ENCODE data around the gene NR3C2.
A peak's percentile ranks its signal among the peaks of the same experiment; 100 is the strongest.

The NR3C2 gene

GRCh38 chr4:148441986-148442831 is at the start of gene NR3C2:
NR3C2 (minus strand) TSS chr4:148442414.
- DNase-seq (ENCODE audit: low spot score) = peak; percentile 99

DNA sequence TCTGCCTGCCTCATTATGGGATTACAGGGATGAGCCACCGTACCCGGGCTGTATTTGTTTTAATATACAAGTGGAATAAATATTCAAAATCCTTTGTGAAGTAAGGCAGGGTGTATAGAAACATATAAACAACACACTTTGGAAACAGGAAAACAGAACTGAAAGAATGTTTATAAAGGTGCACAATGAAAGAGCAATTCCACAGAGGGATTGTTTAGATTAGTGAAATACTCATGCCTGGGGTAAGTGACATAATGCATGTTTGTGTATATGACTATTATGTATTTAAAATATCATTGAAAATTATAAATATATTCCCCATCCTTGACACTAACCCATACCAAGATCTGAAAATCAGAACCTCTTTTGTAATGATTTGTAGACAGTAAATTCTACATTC is 45.0 kb upstream of the NR3C2 start:
- no peak for DNase-seq (ENCODE audit: low spot score)

- DNase-seq (ENCODE audit: low spot score) = no peak
Observed at GRCh38 chr4:148481636-148482035, 39.4 kb upstream of the NR3C2 start.

GRCh38 chr4:148477276-148477675 is 35.1 kb upstream of the NR3C2 start:
- no peak for DNase-seq (ENCODE audit: low spot score)

DNA sequence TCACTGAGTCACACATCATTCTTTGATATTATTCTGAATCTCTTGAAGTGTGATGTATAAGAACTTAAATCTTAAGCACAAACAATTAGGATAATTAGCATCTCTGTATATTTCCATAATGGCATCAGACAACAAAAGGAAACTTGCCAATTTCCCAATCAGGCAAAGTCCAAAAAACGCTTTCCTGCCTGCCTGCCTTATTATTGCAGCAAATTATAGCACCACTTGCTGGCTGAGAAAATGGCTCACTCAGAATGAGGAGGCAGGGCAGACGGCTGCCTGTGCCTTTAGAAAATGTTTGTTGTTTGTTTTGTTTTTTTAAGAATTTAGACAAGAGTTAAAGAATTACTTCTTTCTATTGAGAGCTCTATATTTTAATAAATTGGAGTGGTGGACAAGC is 27.7 kb upstream of the NR3C2 start:
- DNase-seq (ENCODE audit: low spot score) = peak; percentile 1

DNA sequence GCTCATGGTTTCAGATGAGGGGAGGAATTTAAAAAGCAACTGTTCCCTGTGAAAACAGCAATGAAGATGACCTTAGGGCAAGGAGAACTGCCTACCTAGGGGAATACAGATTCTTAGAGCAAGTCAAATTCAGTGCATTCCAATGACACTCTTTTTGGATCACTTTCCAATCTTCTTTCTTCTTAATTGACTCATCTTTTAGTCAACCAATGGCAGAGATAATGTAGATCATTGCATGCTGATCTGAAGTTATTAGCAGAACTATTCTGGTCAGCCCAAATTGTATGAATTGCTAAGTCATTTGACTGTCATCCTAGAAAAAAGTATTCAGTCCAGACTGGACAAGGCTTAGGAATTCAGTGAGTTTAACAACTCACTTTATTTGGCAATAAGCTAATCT is 12.6 kb upstream of the NR3C2 start:
- DNase-seq (ENCODE audit: low spot score) = no peak

DNA sequence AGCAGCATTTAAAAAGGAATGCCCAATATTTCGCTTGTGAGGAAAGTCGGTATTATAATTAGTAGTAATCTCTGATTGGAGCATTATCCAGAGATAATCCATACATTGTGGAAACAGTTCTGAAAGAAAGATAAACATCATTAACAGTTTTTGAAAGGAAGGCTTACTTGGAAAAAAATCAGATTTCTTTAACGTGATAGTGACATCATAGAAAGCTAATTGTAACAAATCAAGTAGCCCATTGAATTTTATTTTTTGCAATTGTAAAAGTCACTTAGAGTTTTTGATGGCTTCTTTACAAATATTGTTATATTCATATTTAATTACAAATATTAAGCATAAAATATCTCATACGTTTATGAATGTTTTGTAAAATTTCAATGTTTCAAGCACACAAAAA is 11.6 kb upstream of the NR3C2 start:
- DNase-seq (ENCODE audit: low spot score) = no peak

DNA sequence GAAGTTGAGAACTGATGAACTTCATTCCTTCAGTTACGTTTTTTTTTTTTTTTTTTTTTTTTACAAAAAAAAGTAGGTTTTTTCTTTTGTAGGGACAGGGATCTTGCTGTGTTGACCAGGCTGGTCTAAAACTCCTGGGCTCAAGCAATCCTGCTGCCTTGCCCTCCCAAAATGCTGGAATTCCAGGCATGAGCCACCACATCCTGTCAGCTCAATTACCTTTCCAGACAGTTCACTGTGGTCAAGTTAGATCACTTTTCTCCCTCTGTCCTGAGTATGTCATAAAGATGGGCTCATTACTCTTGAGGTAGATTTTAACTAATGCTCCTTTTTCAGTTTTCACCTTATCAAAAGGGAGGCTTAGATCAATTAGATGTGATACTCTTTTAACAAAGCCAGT is 10.8 kb upstream of the NR3C2 start:
- no peak for DNase-seq (ENCODE audit: low spot score)

DNA sequence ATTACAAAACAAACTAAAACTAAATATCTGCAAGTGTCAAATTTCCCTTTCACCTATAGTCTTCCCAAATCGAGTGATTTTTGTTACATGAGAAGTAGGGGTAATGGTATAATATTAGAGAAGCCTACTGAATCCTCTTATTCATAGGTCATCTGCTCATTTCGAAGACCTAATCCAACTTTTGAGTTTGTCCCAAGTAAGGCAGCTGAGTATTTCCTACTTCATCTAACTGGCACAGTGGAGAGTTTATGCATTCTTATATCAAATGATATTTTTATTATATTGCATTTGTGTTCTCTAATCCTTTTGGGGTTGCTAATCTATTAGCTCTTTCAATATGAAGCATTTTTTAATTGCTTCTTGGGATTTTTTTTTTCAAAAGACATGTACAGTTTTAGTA is 7.7 kb upstream of the NR3C2 start:
- no peak for DNase-seq (ENCODE audit: low spot score)

GRCh38 chr4:148448141-148448540 is 5.9 kb upstream of the NR3C2 start:
- DNase-seq (ENCODE audit: low spot score) = no peak

DNA sequence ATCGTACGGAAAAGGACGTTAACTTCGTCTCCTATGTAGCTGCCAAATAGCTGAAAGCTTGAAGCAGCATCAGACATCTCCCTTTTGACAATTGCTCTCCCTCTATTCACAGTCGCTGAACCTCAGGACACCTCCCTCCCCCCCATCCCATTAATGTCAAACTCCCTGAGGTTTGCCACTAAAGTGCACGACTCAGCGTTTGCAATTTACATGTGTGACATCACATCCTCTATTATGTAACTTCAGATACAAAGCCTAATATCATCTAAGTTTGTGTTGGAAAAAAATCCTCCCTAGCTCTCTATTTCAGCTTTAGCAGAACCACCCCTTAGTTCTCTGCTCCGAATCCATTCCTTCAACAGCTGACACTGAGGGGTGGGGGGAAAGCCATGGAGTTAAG is 5.5 kb upstream of the NR3C2 start:
- peak; percentile 32 for DNase-seq (ENCODE audit: low spot score)

DNA sequence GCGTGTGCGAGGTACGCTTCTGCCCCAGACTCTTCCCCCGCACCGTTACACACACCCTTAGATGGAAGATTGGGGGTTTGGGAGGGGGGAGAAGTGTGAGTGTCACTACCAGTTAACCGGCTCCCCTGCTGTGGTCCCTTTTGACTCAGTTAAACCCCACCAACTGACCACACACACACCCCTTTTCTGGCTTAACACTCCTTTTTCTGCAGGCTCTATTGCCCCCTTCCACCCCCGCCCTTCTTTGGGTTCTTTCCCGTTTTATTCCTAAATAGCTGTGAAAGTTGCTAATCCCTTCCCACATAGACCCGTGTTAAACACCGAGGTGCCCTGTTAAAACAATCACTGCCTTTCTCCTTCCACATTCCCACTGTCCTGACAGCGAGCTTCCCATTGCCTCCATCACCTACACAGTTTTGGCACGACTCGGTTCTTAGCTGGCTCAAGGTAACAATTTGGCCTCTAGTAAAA is 3.7 kb upstream of the NR3C2 start:
- peak; percentile 62 for DNase-seq (ENCODE audit: low spot score)

- DNase-seq (ENCODE audit: low spot score) = peak; percentile 41
Observed at GRCh38 chr4:148445071-148445859, 3.1 kb upstream of the NR3C2 start.

DNA sequence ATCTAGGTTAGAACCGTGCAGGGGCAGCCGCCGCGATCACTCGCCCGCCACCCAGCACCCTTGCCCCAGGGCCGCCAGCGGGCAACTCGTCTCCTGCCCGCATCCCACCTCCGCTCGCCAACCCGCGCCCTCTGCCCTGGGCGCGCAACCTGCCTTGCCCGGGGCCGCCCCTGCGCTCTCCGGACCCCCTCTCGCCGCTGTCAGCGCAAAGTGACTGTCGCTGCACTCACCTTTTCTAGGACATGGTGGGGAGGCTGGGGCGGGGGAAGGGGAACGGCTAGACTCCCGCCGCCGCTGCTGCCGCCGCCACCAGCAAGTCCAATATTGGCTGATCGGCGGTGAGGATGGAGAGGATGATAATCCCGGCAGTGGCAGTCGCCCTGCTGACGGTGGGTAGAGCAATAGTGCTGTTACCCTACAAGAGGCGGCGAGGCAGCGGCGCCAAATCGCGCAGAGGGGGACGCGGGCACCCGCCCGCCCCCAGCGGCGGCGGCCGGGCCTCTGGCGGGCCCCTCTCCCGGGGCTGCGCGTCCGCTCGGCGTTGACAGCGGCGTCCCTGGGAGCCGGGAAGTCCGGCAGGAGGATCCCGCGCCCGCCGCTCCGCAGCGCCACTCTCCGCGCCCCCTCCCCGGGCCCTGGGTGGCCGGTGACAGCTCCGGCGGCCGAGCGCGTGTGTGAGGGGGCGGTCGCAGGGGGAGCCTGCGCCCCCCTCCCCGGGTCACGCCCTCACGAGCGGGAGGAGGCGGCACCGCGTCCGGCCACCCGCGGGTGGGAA is 2.3 kb upstream of the NR3C2 start:
- peak; percentile 34 for DNase-seq (ENCODE audit: low spot score)

DNA sequence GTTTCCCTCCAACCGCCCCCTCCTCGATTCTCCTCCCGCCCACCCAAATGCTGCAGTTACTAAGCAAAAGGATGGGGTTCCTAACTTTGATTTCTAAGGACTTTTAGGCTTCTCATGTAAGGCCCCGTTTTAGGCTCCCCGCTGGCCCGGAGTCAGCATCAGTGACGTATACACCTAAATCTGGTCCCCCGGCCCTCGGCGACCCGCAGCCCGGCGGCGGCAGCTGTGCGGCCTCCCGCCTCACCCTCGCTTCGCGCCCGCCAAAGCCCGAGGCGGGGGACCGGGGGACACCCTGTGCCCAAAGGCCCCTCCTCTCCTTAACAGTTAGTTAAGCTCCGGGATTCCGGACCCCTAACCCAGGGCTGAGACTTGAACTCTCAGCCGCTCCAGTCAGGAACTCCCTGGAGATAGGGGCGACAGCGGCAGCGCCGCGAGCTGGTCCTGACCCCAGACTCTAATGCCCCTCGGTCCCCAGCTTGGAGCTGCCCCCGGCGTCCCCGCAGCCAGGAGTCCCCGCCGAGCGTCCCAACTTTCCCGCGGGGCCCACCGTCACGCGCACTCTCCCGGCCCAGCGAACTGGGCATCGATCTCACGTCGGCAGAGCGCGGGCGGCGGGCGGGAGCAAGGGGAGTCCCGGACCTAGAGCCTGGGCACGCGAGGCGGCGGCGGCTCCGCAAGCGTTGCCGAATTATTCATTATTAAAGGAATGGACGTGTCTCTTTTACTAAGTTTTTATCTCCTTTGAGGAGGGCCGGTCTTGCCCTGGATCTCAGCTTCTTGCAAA is 1.5 kb upstream of the NR3C2 start:
- DNase-seq (ENCODE audit: low spot score) = no peak

DNA sequence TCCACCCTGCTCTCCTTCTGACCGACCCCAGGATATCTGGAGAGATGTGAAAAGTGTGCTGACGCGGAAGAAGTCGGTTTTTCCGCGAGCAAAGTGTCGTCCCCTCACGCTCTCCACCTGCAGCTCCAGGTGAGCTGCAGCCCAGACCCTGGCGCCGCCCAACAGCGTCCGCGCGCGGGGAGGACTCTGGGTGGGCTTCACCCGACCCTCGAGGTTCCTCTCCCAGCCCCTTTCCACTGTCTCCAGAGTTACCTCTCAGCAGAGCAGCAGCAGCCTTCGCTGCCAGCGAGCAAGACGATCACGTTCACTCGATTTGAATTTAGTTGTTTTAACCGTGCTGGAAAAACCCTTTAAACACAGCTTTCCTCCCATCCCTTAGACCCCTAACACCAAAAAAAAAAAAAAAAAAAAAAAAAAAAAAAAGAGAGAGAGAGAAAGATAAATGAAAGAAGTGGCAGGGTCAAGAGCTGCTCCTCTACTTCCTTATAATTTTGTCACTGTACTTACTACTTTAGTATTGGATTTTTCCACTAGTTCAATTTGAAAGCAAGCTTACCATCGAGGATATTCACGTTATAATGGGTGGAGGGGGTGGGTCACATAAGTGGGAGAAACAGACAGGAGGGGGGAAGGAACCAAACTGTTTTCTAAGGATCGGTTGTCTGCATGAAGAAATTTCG is 758 bp upstream of the NR3C2 start:
- peak; percentile 40 for DNase-seq (ENCODE audit: low spot score)

DNA sequence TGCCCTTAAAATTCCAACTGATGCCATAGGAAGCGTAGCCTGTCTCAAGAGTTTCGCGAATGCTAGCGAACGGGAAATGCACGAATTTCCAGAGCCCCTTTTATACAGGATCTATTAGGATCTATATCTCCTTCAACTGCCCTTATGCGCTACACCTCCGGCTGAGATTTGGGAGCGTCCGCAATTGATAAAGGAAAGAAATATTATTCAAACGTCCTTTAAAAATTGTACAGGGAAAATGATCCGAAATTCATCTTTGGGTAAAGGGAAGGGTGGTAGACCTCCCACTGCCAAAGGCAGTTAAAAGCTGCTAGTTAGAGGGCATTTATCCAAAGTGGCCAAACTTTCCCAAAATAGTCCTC is 609 bp downstream of the NR3C2 start:
- DNase-seq (ENCODE audit: low spot score) = peak; percentile 54

DNA sequence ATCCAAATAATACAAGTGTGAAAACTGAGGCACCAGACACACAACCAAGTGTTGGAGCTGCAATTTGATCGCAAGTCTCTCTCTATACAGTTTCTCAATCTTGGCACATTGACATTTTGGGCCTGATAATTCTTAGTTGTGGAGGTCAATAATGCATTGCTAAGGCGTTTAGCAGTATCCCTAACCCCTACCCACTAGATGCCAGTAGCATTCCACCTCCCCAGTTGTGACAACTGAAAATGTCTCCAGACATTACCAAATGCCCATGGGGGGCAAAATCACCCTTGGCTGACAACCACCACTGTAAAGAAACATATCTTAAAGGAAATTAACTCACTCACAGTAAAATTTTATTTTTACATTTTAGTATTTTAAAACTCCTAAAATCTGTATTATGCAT is 4.2 kb downstream of the NR3C2 start:
- no peak for DNase-seq (ENCODE audit: low spot score)

DNA sequence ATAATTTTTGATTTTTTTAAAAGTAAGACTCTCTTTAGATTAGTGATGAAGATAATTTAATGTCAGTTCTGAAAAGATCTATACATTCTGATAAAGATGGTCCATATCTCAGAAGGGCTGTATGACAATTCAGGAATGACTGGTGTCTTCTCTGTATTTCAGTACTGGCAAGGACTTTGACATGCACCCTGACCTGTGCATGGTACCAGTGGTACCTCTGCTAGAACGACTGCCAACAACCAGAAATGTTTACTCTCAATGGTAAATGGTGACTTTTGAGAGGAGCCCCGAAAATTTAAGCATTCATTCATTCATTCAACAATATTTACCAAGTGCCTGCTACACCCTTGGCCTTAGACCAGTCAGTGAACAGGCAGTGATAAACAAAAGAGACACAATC is 4.8 kb downstream of the NR3C2 start:
- no peak for DNase-seq (ENCODE audit: low spot score)

- DNase-seq (ENCODE audit: low spot score) = no peak
Observed at GRCh38 chr4:148436512-148436911, 5.7 kb downstream of the NR3C2 start.

All from cerebellar cortex (tissue), 1 donor.